ENCODE results near the gene MAGEC2.

MAGEC2 gene, protein sequence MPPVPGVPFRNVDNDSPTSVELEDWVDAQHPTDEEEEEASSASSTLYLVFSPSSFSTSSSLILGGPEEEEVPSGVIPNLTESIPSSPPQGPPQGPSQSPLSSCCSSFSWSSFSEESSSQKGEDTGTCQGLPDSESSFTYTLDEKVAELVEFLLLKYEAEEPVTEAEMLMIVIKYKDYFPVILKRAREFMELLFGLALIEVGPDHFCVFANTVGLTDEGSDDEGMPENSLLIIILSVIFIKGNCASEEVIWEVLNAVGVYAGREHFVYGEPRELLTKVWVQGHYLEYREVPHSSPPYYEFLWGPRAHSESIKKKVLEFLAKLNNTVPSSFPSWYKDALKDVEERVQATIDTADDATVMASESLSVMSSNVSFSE

GRCh38 chrX:142204522-142205433 lies at the start of gene MAGEC2:
MAGEC2 (minus strand) TSS chrX:142205290; CDS start chrX:142203987, 1,303 bp downstream.
- no peak for FAIRE-seq

DNA sequence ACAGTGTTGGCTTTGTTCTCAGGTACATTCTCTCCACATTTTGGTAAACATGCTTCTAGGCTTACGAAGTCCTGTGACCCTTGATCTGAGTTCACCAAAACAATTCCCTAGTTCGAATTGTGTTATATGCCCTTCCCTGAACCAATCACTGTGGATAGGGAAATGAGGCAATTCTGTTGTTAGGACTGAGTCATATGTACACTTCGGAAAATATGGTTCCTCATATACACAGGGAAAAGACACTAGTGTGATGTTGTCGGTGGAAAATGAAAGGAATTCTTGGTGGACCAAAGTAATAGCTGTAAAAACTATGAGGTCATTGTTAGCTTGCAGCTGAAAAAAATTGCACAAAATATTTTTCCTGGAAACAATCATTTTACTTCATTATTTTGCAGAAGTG lies 46.6 kb upstream of the MAGEC2 start:
- FAIRE-seq, result no peak

- FAIRE-seq, result no peak
Measured at GRCh38 chrX:142251202-142251601, 46.1 kb upstream of the MAGEC2 start.

DNA sequence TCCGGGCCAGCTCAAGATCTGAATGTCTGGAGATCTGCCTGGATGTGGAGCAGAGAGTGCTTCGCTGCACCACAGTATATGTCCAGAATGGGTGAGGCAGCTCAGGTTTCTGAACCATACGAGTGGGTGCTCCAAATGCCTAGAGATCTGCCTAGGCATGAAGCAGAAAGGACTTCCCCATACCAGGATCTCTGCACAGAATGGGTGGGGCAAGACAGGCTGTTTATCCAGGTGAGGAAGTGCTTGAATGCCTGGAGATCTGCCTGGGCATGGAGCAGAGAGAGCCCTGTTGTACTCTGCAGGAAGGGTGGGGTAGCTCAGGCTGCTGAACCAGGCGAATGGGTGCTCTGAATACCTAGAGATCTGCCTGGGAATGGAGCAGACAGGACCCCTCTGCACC lies 45.4 kb upstream of the MAGEC2 start:
- FAIRE-seq, result no peak

DNA sequence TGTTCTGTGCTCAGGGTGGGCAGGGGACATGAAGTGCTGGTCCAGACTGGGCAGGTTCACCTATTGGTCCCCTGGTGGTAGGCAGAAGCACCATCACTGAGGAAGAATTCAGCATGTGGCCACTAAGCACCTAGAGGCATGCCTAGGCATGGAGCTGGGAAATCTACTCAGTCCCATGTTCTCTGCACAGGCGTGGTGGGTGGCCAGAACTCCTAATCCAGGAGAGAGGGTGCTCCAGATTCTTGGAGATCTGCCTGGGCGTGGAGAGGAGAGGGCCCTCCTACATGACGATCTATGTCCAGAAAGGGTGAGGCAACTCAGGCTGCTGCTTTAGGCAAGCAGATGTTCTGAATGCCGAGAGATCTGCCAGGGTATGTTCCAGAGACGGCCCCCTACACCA lies 44.6 kb upstream of the MAGEC2 start:
- FAIRE-seq, result no peak

DNA sequence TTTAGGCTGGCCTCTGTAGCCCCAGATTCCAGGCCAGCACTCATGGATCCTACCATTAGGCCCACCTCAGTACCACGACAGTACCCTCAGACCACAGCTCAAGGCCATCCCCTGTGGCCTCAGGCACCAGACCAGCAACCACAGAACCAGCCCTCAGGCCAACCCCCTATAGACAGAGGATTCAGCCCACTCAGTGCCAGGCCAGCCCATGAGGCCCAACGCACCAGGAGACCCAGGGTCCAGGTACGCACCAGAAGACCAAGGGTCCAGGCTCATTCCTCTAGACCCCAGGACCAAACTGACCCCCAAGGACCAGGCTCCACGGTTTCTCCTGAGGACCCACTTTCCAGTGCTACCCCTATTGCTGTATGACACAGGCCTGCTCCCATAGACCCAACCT lies 39.5 kb upstream of the MAGEC2 start:
- FAIRE-seq, result no peak

DNA sequence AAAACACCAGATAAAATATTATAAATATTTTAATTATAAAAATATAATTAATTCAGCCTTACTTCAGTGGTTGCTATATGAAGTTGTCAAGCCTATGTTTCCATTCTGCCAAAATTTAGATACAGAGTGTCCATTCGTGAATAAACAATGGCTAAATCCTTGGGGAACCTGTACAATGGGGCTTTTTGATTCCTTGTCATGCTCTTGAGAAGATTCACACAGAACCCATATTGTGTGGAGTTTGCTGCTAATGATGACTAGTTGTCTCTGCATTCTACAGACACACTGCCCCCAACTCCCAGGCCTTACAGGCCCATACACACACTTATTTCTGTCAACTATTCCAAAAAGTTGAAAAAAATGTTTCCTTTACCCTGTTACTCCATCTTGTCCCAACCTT lies 33.4 kb upstream of the MAGEC2 start:
- FAIRE-seq, result no peak

DNA sequence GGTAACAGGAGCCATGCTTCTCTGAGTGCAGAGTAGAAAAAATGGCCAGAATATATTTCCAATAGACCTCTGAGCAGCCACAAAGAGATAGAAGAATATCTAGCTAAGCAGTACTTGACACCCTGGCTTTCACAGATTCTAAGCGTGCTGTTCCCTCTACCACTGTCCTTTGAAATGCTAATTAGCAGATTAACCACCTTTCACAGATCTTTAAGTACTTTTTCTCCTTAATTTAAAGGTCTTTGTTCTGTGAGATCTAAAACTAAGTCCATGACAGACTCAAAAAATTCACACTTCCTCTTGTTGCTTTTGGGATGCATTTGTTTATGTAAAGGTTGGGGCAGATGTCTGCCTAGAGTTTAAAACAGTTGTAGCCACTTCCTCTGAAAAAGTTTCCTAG lies 28.3 kb upstream of the MAGEC2 start:
- no peak for FAIRE-seq

DNA sequence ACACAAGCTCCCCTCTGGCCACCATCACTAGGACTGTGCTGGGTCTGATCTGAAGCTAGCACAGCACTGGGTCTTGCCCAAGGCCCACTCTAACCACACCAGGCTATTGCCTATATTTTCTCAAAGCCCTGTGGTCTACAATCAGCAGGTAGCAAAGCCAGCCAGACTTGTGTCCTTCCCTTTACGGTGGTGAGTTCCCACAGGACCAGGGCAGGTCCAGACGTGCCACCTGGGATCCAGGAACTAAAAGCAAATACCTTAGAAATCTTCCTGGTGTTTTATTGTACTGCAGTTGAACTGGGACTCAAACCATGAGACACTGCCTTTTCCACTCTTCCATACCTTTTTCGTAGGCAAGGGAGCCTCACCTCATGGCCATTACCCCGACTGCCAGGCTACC lies 9.0 kb upstream of the MAGEC2 start:
- no peak for FAIRE-seq

DNA sequence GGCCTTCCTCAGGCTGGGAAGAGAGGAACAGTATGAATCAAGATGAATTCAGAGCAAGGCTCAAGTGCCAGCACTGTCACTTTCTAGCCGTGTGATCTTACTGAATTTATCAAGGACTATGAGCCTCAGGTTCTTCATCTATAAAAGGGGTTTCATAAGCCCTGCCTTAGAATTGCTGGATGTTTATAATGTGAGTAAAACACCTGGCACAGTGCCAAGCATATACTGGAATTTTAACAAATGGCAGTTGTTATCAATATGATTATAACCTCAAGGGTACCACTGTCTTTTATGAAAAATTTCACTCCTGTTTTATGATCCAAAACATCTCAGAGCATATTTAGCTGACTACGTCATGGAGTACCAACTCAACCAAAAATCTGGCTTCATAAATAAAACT lies 4.0 kb downstream of the MAGEC2 start:
- no peak for FAIRE-seq

- FAIRE-seq, result no peak
Measured at GRCh38 chrX:142186103-142186502, 19.0 kb downstream of the MAGEC2 start.

DNA sequence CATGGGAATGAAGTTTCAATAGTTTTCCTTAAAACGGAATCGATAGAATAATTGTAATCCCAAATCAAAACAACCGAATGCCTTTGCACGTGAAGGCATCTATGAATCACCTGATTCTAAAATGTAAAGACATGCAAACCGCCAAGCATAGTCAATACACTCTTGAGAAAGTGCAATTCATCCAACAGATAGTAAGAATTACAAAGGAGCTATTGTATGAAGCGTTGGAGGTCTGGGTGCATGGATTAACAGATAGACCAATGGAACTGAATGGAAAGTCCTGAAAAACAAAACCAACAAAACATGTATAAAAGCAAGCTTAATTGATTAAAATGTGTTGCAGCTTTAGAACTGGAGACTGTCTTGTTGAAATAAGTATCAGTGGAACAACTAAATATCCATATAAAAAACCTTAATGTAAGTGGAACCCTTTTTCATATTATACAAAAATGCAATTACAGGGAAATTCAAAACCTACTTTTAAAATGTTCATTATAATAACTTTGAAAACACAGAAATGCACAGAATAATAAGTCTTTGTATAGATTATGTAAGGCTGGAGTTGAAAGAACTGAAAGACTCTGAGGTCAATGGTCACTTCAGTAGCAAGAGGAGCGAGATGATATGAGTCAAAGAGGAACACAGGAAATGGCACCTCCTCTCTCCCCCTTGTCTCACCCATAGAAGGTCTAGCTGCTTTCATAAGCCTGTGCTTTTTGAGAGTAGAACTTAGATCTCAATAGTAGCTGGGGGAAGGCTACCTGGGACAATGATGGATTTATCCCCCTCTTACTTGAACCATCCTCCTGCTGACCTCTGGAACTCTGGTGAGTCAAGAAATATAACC lies 20.1 kb downstream of the MAGEC2 start:
- no peak for FAIRE-seq

GRCh38 chrX:142156567-142156966 lies 48.5 kb downstream of the MAGEC2 start:
- no peak for FAIRE-seq

Measured in G401.6 (cell line).